ENCODE results near the gene SHLD3.
A peak's percentile ranks its signal among the peaks of the same experiment; 100 is the strongest.
"Not testable (repeated sequence)": the region's sequence is repeated elsewhere in the genome, so short reads cannot be mapped to it uniquely, and the experiment has no call there.

SHLD3 gene

GRCh38 chr5:65624571-65625555 is at the start of gene SHLD3, which contains the start of gene TRAPPC13:
SHLD3 (plus strand) TSS chr5:65625027; CDS start chr5:65629588, 4,561 bp downstream.
TRAPPC13 (plus strand) TSS chr5:65625027; CDS start chr5:65625061, 34 bp downstream.
- DNase-seq = peak; percentile 82

- DNase-seq = no peak
These were observed 47.7 kb upstream of the SHLD3 start for GRCh38 chr5:65577141-65577540.

- no peak for DNase-seq
These were observed 36.1 kb upstream of the SHLD3 start for GRCh38 chr5:65588694-65589093.

GRCh38 chr5:65601761-65602160 is 23.1 kb upstream of the SHLD3 start:
- not testable (repeated sequence) for DNase-seq

GRCh38 chr5:65611524-65611923 is 13.3 kb upstream of the SHLD3 start:
- DNase-seq = no peak

GRCh38 chr5:65612298-65612907 is 12.4 kb upstream of the SHLD3 start:
- no peak for DNase-seq

- DNase-seq = no peak
These were observed 4.8 kb upstream of the SHLD3 start for GRCh38 chr5:65620021-65620420.

GRCh38 chr5:65621961-65622360 is 2.9 kb upstream of the SHLD3 start:
- not testable (repeated sequence) for DNase-seq

- no peak for DNase-seq
These were observed 1.3 kb upstream of the SHLD3 start for GRCh38 chr5:65623482-65623881.

- peak; percentile 92 for DNase-seq
These were observed 729 bp upstream of the SHLD3 start, which contains the start of gene TRIM23 for GRCh38 chr5:65624025-65624570. TRIM23 (minus strand) TSS chr5:65624333; CDS start chr5:65624274, 59 bp downstream.

GRCh38 chr5:65625743-65626142 is 916 bp downstream of the SHLD3 start:
- no peak for DNase-seq

- no peak for DNase-seq
These were observed 6.2 kb downstream of the SHLD3 start for GRCh38 chr5:65630981-65631380.

- DNase-seq = no peak
These were observed 15.4 kb downstream of the SHLD3 start for GRCh38 chr5:65640240-65640639.

- no peak for DNase-seq
These were observed 22.1 kb downstream of the SHLD3 start for GRCh38 chr5:65646938-65647337.

GRCh38 chr5:65647941-65648340 is 23.1 kb downstream of the SHLD3 start:
- no peak for DNase-seq

- DNase-seq = no peak
These were observed 26.3 kb downstream of the SHLD3 start for GRCh38 chr5:65651144-65651543.

- no peak for DNase-seq
These were observed 29.9 kb downstream of the SHLD3 start for GRCh38 chr5:65654713-65655112.

- DNase-seq = no peak
These were observed 39.1 kb downstream of the SHLD3 start for GRCh38 chr5:65663804-65664521.

- DNase-seq = no peak
These were observed 43.9 kb downstream of the SHLD3 start for GRCh38 chr5:65668696-65669095.

GRCh38 chr5:65672796-65673195 is 48.0 kb downstream of the SHLD3 start:
- no peak for DNase-seq

GRCh38 chr5:65674749-65675148 is 49.9 kb downstream of the SHLD3 start:
- DNase-seq = no peak

- DNase-seq = not testable (repeated sequence)
These were observed 51.2 kb downstream of the SHLD3 start for GRCh38 chr5:65676056-65676455.

All from stimulated activated CD4-positive, alpha-beta T cell treated with anti-CD3 and anti-CD28 coated beads, Interleukin-15, amount 100 ng/mL, for 24 hours (primary cell).